NCI-H1694 treated with DMSO at 0.1 percent for 48 hours (cell line): ENCODE results near the gene MESP2.

Experiments used
- DNase-seq: peaks from one replicate; lab custom pipeline; 2025; lab: John Stamatoyannopoulos, UW

Gene MESP2

DNA sequence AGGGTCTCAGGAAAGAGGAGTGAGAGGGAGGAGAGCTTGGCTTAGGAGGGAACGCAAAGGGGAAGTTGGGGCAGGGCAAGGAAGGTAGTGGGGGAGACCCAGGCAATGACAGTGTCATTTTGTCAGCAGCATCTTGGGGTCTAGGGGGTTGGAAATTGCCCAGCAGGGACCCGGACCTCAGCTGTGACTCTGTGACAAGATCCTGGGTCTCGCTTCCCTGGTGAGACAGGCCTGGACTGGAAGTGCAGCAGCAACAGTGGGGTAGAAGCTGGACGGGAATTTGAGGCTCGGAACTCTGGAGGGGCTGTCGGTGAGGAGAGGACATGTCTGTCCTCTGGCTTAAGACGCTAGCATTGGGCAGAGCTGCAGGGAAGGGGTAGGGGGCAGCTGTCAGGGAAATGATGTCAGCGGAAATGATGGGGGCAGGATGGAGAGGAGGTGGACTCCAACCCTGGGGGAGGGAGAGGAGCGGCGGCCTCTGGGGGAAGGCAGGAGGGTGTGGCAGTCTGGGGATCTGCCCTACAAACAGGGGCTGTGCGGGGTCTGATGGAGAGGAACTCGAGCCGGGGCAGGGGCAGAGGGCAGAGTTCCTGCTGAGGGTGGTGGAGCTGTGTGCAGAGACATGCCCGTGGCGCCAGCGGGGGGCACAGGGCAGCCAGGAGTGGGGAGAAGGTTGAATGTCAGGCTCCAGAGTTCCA lies 26.2 kb downstream of the MESP2 start:
- no peak for DNase-seq

DNA sequence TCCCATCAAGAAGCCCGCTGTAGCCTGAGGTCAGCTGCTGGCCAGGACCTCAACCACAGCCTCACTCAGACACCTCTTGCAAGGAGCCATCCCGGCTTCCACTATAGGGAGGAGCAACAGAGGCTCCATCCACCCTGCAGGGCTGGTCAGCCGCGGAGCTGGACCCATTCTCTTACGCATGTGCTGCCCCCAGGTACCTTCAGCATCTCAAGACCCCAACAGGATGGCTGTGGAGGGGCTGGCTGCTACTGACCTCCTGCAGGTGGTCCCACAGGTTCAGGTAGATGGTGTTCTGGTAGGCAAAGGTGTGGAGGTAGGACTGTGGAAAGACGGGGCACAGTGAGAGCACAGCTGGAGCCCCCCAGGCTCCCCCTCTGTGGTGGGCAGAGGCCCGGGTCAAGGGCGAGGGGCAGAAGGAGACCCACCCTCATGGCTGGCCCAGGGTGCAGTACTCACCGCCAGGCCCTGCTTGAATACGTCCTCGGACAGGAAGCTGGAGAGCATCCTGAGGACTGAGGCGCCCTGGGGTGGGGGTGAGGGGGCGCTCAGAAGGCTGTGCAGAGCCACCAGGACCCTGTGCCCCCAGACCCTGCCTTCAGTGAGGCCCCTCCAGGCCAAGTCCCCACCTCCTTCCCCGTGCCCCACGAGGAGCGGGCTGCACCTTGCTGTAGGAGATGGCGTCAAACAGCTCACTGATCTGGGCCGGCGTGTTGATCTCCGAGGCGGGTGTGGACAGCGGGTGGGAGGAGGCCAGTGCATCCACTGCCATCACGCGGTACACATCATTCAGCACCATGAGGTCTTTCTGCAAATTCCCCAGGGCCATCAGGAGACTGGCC lies 27.1 kb downstream of the MESP2 start:
- no peak for DNase-seq

DNA sequence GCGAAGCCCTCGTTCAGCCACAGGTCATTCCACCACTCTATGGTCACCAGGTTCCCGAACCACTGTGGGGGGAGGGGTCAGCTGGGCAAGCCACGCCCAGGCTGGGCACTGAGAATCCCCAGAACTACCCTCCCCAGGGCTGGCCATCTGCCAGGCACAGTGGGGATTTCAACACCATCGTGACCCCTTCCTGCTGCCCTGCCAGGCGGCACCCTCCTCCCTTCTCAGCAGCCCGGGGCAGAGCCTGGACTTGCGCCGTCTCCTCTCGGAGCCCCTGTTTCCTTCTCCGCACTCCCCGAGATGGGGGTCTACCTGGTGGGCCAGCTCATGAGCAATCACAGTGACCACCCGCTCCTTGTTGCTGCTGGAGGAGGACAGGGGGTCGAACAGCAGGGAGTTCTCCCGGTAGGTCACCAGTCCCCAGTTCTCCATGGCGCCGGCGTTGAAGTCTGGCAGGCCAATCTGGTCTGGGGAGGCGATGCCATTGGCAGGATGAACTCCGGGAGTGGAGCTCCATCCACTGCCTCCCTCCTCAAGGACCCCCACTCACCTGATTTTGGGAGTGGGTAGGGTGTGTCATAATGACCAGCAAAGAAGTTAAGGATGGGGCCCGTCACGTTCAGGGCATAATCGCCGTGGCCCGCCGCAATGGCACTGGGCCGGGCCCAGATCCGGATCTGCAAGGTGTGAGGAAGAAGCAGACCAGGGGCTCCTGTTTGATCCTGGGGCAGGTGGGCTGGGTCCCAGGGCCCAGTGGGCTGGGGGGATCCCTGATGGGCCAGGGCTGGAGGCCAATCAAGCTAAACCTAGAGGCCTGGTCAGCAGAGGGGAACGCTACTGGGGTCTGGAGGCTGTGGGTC lies 28.0 kb downstream of the MESP2 start:
- DNase-seq = no peak

DNA sequence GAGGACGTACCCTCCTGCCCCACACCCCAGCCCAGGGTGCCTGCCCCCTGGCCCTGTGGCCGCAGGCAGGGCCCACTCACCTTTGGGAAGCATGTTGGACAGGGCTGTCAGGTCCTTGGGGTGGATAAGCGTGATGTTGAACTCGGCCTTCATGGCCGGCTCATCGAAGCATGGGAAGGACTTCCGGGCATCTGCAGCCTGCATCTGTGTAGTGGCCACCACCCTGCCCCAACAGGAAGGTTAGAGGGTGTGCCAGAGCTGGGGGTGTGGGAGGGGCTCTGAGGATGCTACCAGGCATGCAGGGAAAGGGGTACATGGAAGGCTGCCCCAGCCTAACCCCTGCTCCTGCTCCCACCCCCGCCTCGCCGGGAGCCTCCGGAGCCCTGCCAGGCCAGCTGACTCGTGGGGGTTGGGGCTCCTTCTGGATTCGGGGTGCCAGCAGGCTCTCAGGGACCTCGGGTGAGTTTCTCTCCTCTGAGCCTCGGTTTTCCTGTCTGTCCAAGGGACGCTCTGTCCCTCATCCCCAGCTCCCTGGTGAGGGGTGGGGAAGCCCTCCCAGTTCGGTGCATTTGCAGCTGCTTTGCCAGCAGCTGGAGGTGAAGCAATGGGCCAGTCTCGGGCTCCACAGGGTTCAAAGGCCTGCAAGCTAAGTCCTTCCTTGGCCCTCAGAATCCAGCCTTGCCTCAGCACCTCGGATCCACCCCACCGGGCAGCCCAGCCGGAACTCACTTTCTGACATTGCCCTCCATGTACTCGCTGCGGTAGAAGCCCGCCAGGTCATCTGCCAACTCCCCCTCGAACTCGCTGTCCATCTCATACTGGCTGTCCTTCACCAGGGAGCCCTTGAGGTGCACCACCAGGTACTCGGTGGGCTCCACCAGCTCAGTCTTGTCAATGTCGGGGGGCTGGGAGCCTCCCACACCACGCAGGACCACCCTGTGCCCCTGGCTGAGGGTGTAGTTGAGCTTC lies 29.4 kb downstream of the MESP2 start:
- no peak for DNase-seq

DNA sequence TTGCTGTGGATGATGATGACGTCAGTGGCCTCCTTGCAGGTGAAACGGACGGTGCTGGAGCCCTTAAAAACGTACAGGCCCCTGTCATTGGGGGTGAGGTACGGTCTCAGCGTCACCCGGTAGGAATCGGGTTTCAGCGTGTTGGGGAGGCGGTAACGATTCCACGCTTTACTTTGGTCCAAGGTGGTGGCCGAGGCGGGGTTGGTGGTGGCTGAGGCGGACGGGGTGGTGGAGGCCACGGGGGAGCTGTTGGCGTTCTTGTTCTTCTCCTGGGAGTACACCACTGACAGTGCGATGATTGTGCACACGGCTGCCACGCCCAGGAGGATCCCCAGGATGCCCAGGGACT lies 30.1 kb downstream of the MESP2 start:
- no peak for DNase-seq

DNA sequence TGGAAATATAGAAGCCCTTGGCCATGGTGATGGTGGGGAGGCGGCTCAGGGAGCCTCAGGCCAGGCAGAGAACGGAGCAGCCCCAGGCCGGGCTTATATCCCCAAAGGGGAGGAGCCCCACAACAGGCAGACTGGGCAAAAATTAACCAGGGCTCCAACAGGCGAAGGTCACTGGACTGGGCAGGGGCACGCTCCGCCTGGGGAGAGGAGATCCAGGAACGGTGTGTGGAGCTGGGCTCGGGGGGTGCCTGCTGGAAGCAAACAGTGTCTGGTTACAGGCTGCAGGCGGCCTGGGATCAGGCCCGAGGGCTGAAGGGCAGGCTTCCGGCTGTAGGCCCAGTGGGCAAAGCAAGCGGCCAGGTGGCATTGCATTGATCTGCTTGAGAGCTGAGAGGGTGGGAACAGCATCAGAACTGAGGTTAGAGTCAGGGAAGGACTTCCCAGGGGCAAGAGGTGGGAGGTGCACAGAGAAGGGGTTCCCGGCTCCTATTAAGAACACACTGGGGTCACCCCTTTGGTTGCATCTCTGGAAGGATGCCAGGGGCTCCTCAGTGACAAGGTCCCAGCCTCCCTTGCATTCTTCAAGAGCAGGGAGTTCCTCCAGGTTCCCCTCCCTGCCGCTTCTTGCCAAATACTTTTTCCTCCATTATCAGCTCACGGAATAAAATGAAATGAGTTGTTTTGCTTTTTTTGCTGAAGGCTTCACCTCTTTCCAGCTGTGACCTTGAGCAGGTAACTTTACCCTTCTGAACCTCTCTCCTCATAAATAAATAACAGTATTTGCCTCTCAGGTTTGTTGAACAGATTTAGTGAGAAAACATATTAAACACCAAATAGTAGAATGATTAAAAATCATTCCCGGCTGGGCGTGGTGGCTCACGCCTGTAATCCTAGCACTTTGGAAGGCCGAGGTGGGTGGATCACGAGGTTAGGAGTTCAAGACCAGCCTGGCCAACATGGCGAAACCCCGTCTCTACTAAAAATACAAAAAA lies 30.7 kb downstream of the MESP2 start:
- no peak for DNase-seq

DNA sequence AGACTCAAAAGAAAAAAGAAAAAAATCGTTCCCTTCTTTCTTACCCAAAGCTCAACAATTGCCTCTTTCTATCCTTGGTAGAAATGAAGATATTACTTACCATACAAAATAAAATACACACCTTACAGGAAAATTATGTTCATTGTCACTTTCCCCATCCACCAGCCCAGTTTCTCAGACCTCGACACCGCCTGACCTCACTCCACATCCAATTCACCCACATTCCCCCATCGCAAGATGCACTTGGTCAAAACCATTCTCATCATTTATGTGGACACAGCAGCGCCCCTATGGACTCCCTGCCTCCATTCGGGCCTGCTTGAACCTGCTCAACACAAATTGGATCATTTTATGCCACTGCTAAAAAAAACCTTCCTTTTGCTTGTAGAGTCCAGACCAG lies 31.6 kb downstream of the MESP2 start:
- no peak for DNase-seq

DNA sequence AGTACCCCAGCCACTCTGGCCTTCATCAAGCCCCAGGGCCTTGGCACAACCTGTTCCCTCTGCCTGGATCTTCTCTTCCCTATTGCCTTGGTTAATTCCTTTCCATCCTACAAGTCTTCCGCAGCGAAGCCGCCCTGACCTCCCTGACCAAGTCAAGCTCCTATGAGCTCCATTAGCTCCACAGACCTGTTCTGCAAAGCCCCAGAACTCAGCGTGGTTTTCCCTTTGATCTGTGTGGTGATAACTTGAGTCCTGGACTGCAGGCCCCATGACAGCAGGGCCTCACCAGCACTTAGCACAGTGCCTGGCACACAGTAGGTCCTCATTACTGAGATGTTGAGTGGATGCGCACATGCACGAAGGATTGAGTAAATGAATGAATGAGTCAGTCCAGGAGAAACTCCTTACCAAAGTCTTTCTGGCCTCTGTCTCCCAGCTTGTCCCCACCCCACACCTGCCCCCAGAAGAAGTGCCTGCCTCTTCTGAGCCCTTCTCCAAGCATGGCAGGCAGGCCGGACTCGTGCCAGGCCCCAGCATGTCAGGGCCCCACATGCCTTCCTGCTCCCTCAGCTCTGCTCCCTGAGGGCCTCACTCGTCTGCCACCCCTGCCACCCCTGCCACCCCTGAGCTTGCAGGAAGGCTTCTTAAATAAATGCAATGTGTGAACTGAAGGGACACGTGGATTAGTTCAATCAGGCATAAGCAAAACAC lies 32.2 kb downstream of the MESP2 start:
- DNase-seq = no peak

DNA sequence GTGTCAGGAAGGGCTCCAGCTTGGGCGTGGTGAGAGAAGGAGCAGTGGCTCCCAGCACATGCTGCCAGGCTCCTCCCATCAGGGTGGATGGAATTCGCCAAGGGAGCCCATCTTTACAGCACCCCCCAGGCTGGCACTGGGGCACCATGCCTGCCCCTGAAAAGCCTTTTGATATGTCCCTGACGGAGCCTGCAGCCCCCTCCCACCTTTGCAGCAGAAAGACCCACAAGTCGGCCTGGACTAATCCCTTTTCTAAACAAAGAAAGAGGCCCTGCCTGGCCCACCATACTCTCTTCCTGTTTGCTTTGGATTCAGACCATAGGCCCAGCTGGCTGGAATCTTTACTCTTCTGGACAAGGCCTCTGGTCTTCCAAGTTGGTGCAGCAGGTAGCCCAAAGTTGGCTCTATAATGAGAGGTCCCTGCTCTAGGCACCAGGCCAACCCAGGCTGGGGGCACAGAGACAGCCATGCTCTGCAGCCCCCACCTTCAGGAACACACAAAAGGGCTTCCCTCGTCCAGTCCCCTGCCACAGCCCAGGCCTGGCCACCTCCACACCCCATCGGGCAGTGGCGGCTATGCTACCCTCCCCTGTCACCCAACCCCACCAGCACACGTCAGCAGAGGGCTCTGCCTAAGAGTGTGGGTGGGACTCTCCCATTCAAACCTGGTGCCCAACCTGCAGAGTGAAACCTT lies 33.1 kb downstream of the MESP2 start:
- DNase-seq = no peak

DNA sequence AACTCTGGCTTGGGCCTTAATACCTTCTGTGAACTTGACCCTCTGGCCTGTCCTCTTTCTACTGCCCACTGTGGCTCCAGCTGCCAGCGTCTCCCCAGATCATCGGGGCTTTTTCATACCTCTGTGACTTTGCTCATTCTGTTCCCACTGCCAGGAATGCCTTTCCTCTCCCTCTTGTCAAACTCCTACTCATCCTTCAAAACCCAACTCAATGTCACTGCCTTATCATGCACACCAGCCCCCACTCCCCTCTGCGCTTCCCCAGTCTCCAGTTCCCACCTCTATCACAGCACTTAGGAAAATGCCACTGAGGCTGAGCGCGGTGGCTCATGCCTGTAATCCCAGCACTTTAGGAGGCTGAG lies 33.6 kb downstream of the MESP2 start:
- no peak for DNase-seq

DNA sequence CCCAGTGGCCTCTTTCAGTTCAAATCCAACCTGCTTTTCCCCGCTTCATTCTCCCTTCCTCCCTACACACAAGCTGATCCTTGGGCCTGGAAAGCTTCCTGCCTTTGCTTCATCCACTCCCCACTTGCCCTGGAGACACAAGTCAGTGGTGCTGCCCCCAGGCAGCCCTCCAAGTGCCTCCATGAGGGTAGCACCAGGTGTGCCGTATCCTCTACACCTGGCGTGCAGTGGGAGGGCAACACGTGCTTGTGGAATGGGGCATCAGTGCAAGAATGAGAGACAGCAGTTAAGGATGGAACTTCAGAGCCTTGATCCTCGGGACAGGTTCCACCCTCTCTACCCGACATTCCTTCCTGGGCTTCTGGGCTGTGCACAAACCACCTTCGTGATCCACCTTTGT lies 34.7 kb downstream of the MESP2 start:
- DNase-seq = no peak

DNA sequence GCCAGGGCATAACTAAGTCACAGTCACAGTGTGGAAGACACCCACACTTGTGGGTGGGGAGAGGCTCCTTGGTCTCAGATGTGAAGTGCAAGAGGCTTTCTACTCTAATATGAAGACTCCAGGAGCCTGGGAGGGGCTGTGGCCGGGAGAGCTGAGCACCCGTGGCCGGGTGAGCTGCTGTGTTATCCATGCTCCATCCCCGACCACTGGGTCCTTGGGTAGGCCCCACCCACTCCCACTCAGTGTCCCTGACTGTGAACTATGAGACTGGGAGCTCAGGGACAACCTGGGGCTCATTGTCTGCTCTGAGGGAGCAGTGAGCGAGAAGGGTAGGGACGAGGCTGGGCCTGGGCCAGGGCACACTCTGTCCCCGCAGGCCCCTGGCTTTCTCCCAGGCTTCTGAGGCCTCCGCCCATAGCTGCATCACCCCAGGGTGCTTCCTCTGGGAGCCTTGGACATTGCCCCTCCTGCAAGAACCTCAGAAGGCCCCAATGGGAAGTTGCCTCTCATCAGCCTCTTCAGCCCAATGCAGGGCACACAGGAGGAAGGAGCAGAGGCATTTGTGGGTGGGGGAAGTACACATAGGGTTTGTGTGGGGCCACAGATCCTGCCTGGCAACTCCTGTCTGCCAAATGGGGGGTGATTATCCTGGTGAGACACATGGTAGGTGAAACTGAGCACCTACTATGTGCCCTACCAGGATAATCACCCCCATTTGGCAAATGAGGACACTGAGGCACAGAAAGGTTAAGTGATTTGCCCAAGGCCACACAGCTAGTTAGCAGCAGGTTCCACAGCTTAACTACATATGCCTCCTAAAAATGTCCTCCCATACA lies 36.1 kb downstream of the MESP2 start:
- DNase-seq = no peak

DNA sequence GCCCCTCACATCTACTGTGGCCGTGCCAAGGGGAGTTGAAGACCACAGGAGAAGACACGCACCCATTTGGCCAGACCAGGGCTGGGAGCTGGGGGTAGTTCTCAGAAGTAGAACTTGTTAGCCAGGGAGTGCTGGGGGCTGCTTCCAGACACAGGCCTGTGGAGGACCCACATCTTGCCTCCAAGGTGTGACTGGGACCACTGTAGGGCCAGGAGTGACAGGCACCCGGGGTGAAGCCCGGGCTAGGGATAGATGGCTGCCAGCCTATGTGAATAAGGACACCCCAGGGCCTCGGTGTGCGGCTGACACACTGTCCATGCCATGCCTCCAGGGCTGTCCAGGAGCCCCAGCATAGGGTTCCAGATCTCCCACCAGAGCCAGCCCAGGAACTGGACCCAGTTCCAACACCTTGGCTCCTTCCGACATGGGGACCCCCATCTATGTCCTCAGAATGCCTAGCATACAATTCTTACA lies 36.8 kb downstream of the MESP2 start:
- no peak for DNase-seq

DNA sequence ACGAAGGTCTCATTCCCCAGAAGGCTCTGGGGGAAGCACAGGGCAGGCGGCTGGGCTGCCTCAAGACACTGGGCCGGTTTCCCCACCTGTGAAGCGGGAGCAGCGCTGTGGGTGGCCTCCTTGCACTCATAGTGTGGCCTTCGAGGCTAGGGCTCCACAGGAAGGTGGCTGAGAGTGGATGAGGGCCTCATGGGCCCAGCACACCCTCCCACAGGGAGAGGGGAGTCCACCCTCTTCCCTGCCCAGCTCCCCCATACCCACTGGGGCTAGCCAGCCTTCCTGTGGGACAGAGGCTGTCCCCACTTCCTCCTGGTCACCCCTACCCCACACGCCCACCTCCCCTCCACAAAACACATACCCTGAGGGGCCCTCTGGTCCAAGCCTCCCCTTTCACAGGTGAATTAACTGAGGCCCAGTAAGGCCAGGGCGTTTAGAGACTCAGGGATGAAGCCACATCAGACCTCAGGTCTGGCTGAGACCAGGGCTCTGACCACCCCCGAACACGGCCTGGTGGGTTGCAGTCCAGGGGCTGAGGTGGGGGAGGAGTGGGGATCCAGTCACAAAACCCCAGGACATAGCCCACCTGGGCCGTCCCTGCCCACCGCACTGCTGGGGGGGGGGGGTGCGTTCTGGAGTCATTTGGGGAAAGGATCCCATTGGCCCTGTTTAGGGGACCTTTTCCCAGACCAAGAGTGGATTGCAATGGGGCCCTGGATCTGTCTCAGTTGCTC lies 37.4 kb downstream of the MESP2 start:
- no peak for DNase-seq

DNA sequence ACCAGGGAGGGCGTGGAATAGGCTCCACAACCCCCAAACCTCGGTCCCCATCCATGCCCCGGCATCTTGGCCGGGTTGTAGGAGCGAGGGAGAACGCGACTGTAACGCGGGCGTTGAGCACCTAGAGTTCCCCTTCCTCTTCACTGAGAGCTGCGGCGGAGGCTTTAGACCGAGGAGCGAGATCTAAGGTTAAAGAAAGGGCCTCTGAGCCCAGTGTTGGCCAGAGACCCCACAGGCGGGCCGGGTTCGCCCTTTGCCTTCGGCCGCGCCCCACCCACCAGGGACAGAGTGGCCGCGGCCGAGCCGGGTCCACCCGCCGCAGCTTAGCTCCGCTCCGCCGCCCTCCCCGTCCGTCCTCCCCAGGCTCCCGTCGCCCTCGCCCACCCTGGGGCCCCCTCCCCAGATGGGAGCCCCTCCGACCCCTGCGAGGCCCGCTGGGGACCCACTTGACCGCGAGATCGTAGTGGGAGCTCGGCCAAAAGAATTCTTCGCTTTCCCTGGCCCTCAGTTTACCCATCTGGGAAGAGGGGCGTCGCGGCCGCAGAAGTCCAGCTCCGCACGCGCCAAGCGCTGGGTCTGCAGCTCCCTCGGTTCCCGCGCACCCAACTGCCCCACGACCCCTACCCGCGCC lies 38.1 kb downstream of the MESP2 start:
- DNase-seq = no peak

DNA sequence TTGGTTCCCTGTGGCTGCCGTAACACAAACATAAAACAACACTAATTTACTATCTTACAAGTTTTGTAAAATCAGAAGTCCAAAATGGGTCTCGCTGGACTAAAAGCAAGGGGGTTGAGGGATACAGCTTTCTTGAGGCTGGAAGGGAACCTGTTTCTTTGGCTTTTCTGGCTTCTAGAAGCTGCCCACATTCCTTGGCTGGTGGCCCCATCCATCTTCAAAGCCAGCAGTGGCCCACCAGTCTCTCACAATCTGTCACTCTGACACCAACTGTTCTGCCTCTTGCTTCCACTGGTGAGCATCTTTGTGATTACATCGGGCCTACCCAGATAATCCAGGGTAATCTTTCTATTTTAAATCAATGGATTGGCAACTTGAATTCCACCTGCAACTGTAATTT lies 39.6 kb downstream of the MESP2 start:
- no peak for DNase-seq

DNA sequence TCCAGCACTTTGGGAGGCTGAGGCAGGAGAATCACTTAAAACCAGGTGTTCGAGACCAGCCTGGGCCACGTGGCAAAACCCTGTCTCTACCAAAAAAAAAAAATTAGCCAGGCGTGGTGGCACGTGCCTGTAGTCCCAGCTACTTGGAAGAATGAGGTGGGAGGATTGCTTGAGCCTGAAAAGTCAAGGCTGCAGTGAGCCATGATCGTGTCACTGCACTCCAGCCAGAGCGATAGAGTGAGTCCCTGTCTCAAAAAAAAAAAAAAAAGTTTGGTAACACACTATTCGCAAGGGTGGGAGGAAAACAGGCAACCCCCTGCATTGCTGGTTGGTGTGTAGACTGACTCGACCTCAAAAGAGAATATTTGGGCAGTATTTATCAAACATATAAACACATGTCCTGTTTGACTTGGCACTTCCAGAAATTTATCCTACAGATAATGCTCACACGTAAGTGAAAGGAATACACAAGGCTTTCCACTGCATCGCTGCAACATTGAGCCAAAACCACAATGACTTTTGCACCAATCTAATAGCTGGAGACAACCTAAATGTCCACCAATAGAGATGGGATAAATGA lies 41.7 kb downstream of the MESP2 start:
- DNase-seq = no peak
